GM10266 (cell line): ENCODE measurements around the gene SMCHD1.
"Not testable (repeated sequence)": the region's sequence is repeated elsewhere in the genome, so short reads cannot be mapped to it uniquely, and the experiment has no call there.

Experiments used
- DNase-seq: peaks from one replicate; pipeline ENCODE4 v3.0.0; 2012; ENCODE audit errors: extremely low spot score
- CTCF ChIP-seq: IDR thresholded peaks from 2 replicates; pipeline ENCODE4 v1.5.1; 2012; ENCODE audit warnings: mild to moderate bottlenecking, low read depth; ENCODE audit not compliant: control insufficient read depth, insufficient read depth; ENCODE audit errors: missing control alignments

The SMCHD1 gene

GRCh38 chr18:2847317-2848246 lies 192.1 kb downstream of the SMCHD1 start:
- TF ChIP-seq CTCF, result no peak
- DNase-seq, result peak; percentile 84

- no peak for TF ChIP-seq CTCF
- peak; percentile 33 for DNase-seq
Measured at GRCh38 chr18:2848247-2849246, 193.0 kb downstream of the SMCHD1 start.

- TF ChIP-seq CTCF, result no peak
- DNase-seq, result peak; percentile 10
Measured at GRCh38 chr18:2850816-2851215, 195.3 kb downstream of the SMCHD1 start.

GRCh38 chr18:2851771-2852170 lies 196.2 kb downstream of the SMCHD1 start:
- no peak for TF ChIP-seq CTCF

GRCh38 chr18:2852460-2852859 lies 196.9 kb downstream of the SMCHD1 start:
- DNase-seq, result not testable (repeated sequence)

More at GRCh38 chr18:2851771-2852170, 196.2 kb downstream of the SMCHD1 start:
- peak; percentile 4 for DNase-seq

- peak; percentile 4 for DNase-seq
- TF ChIP-seq CTCF, result no peak
Measured at GRCh38 chr18:2853173-2853925, 197.8 kb downstream of the SMCHD1 start.
